HG03175 (cell line): ENCODE data around the gene TSEN2.
"Not testable (repeated sequence)": the region's sequence is repeated elsewhere in the genome, so short reads cannot be mapped to it uniquely, and the experiment has no call there.

Source experiments
- ATAC-seq: cut with Tn5 transposase; IDR thresholded peaks from one replicate; pipeline ENCODE4 v1.9.1; 2021; ENCODE audit warnings: mild to moderate bottlenecking, moderate library complexity; ENCODE audit not compliant: unreplicated experiment

Gene TSEN2

GRCh38 chr3:12501360-12502020 is 17.2 kb downstream of the TSEN2 start:
- no peak for ATAC-seq

- no peak for ATAC-seq
Observed at GRCh38 chr3:12503126-12503957, 19.1 kb downstream of the TSEN2 start.

- ATAC-seq: no peak
Observed at GRCh38 chr3:12506201-12506709, 22.0 kb downstream of the TSEN2 start.

- no peak for ATAC-seq
Observed at GRCh38 chr3:12507591-12508281, 23.5 kb downstream of the TSEN2 start.

- no peak for ATAC-seq
Observed at GRCh38 chr3:12508291-12508700, 24.0 kb downstream of the TSEN2 start.

GRCh38 chr3:12509466-12509865 is 25.2 kb downstream of the TSEN2 start:
- no peak for ATAC-seq

GRCh38 chr3:12512534-12513118 is 28.3 kb downstream of the TSEN2 start:
- ATAC-seq: no peak

GRCh38 chr3:12513694-12514446 is 29.6 kb downstream of the TSEN2 start:
- no peak for ATAC-seq

GRCh38 chr3:12515631-12516030 is 31.4 kb downstream of the TSEN2 start:
- no peak for ATAC-seq

- no peak for ATAC-seq
Observed at GRCh38 chr3:12516873-12517272, 32.6 kb downstream of the TSEN2 start.

GRCh38 chr3:12518261-12519028 is 34.2 kb downstream of the TSEN2 start:
- ATAC-seq: no peak

GRCh38 chr3:12521010-12521409 is 36.7 kb downstream of the TSEN2 start:
- ATAC-seq: no peak

GRCh38 chr3:12522721-12523120 is 38.4 kb downstream of the TSEN2 start:
- no peak for ATAC-seq

- ATAC-seq: no peak
Observed at GRCh38 chr3:12527757-12528143, 43.5 kb downstream of the TSEN2 start.

GRCh38 chr3:12532182-12532581 is 47.9 kb downstream of the TSEN2 start:
- no peak for ATAC-seq

GRCh38 chr3:12536423-12536822 is 52.1 kb downstream of the TSEN2 start:
- no peak for ATAC-seq

- no peak for ATAC-seq
Observed at GRCh38 chr3:12541625-12542024, 57.3 kb downstream of the TSEN2 start.

- ATAC-seq: not testable (repeated sequence)
Observed at GRCh38 chr3:12543497-12543896, 59.2 kb downstream of the TSEN2 start.

- ATAC-seq: no peak
Observed at GRCh38 chr3:12544652-12545472, 60.6 kb downstream of the TSEN2 start.
